ENCODE results near the gene CPXM1. TPM values are rescaled to one million over a fixed set of nuclear protein-coding genes. Genes with fewer than 3 reads are reported as not detected.
A peak's percentile ranks its signal among the peaks of the same experiment; 100 is the strongest.
"Not testable (repeated sequence)": the region's sequence is repeated elsewhere in the genome, so short reads cannot be mapped to it uniquely, and the experiment has no call there.

CPXM1 gene
- total RNA-seq, 1 donor from 2014 or later, result 1.5 TPM

GRCh38 chr20:2836035-2836434 lies 35.6 kb upstream of the CPXM1 start:
- Mint-ChIP-seq H3K27ac (no peak overlapping the region), H3K9me3 (peaks cover 3% of the 10 kb centered on the region), H3K27me3 (ENCODE audit: low read depth) (no peaks in the 10 kb centered on the region), H3K4me3 (ENCODE audit: low read depth) (no peak overlapping the region), H3K36me3 (ENCODE audit: low read depth) (peaks cover 15% of the 10 kb centered on the region), H3K4me1 (ENCODE audit: low read depth) (peaks cover 9% of the 10 kb centered on the region)
- DNase-seq (ENCODE audit: low spot score), result no peak
- intact Hi-C loops (cut with micrococcal nuclease), result no loop called here

GRCh38 chr20:2835331-2835796 lies 34.9 kb upstream of the CPXM1 start:
- Mint-ChIP-seq H3K9me3 (peaks cover 3% of the 10 kb centered on the region), H3K27me3 (ENCODE audit: low read depth) (no peaks in the 10 kb centered on the region), H3K27ac (no peak overlapping the region), H3K4me1 (ENCODE audit: low read depth) (peaks cover 9% of the 10 kb centered on the region), H3K36me3 (ENCODE audit: low read depth) (peaks cover 15% of the 10 kb centered on the region), H3K4me3 (ENCODE audit: low read depth) (no peak overlapping the region)
- intact Hi-C loops (cut with micrococcal nuclease), result no loop called here
- DNase-seq (ENCODE audit: low spot score), result no peak

- Mint-ChIP-seq H3K27me3 (ENCODE audit: low read depth) (peaks cover 4% of the 10 kb centered on the region), H3K36me3 (ENCODE audit: low read depth) (peaks cover 14% of the 10 kb centered on the region)
- intact Hi-C loops (cut with micrococcal nuclease), result no loop called here
Observed at GRCh38 chr20:2834401-2835110, 34.1 kb upstream of the CPXM1 start.

GRCh38 chr20:2833761-2834160 lies 33.3 kb upstream of the CPXM1 start:
- DNase-seq (ENCODE audit: low spot score), result no peak
- intact Hi-C loops (cut with micrococcal nuclease), result no loop called here
- H3K4me1 Mint-ChIP-seq (ENCODE audit: low read depth), result peaks cover 3% of the 10 kb centered on the region
- peaks cover 11% of the 10 kb centered on the region for H3K36me3 Mint-ChIP-seq (ENCODE audit: low read depth)
- H3K9me3 Mint-ChIP-seq, result no peaks in the 10 kb centered on the region
- no peak overlapping the region for H3K4me3 Mint-ChIP-seq (ENCODE audit: low read depth)
- no peak overlapping the region for H3K27ac Mint-ChIP-seq
- peaks cover 10% of the 10 kb centered on the region for H3K27me3 Mint-ChIP-seq (ENCODE audit: low read depth)

More at GRCh38 chr20:2834401-2835110, 34.1 kb upstream of the CPXM1 start:
- Mint-ChIP-seq H3K4me3 (ENCODE audit: low read depth) (no peak overlapping the region), H3K27ac (no peak overlapping the region), H3K4me1 (ENCODE audit: low read depth) (peaks cover 9% of the 10 kb centered on the region), H3K9me3 (peaks cover 3% of the 10 kb centered on the region)
- no peak for DNase-seq (ENCODE audit: low spot score)

GRCh38 chr20:2831206-2831605 lies 30.8 kb upstream of the CPXM1 start:
- H3K9me3 Mint-ChIP-seq, result not testable (repeated sequence)

GRCh38 chr20:2829376-2829775 lies 28.9 kb upstream of the CPXM1 start:
- Mint-ChIP-seq H3K36me3 (ENCODE audit: low read depth) (no peaks in the 10 kb centered on the region), H3K4me3 (ENCODE audit: low read depth) (no peak overlapping the region), H3K9me3 (no peaks in the 10 kb centered on the region), H3K27me3 (ENCODE audit: low read depth) (peaks cover 39% of the 10 kb centered on the region), H3K27ac (no peak overlapping the region), H3K4me1 (ENCODE audit: low read depth) (peaks cover 20% of the 10 kb centered on the region)
- intact Hi-C loops (cut with micrococcal nuclease), result no loop called here
- DNase-seq (ENCODE audit: low spot score), result no peak

More at GRCh38 chr20:2831206-2831605, 30.8 kb upstream of the CPXM1 start:
- Mint-ChIP-seq H3K27me3 (ENCODE audit: low read depth) (peaks cover 33% of the 10 kb centered on the region), H3K4me1 (ENCODE audit: low read depth) (peaks cover 14% of the 10 kb centered on the region)
- intact Hi-C loops (cut with micrococcal nuclease); H3K4me3 Mint-ChIP-seq (ENCODE audit: low read depth); H3K36me3 Mint-ChIP-seq (ENCODE audit: low read depth); DNase-seq (ENCODE audit: low spot score); H3K27ac Mint-ChIP-seq: not testable (repeated sequence)

- no peaks in the 10 kb centered on the region for H3K9me3 Mint-ChIP-seq
- DNase-seq (ENCODE audit: low spot score), result no peak
- H3K27ac Mint-ChIP-seq, result no peak overlapping the region
- H3K27me3 Mint-ChIP-seq (ENCODE audit: low read depth), result peaks cover 40% of the 10 kb centered on the region
- no peaks in the 10 kb centered on the region for H3K36me3 Mint-ChIP-seq (ENCODE audit: low read depth)
- H3K4me3 Mint-ChIP-seq (ENCODE audit: low read depth), result no peak overlapping the region
- intact Hi-C loops (cut with micrococcal nuclease), result no loop called here
- peaks cover 18% of the 10 kb centered on the region for H3K4me1 Mint-ChIP-seq (ENCODE audit: low read depth)
Observed at GRCh38 chr20:2826655-2827054, 26.2 kb upstream of the CPXM1 start.

- no peak overlapping the region for H3K27ac Mint-ChIP-seq
- H3K4me1 Mint-ChIP-seq (ENCODE audit: low read depth), result peaks cover 21% of the 10 kb centered on the region
- no peaks in the 10 kb centered on the region for H3K36me3 Mint-ChIP-seq (ENCODE audit: low read depth)
- intact Hi-C loops (cut with micrococcal nuclease), result no loop called here
- no peaks in the 10 kb centered on the region for H3K9me3 Mint-ChIP-seq
- H3K4me3 Mint-ChIP-seq (ENCODE audit: low read depth), result peak overlapping the region; percentile 52
- peaks cover 44% of the 10 kb centered on the region for H3K27me3 Mint-ChIP-seq (ENCODE audit: low read depth)
- DNase-seq (ENCODE audit: low spot score), result no peak
Observed at GRCh38 chr20:2825761-2826160, 25.3 kb upstream of the CPXM1 start.

- peaks cover 48% of the 10 kb centered on the region for H3K27me3 Mint-ChIP-seq (ENCODE audit: low read depth)
- no peaks in the 10 kb centered on the region for H3K36me3 Mint-ChIP-seq (ENCODE audit: low read depth)
- no peaks in the 10 kb centered on the region for H3K9me3 Mint-ChIP-seq
- no peak overlapping the region for H3K27ac Mint-ChIP-seq
- peak; percentile 56 for DNase-seq (ENCODE audit: low spot score)
- intact Hi-C loops (cut with micrococcal nuclease), result no loop called here
- peaks cover 21% of the 10 kb centered on the region for H3K4me1 Mint-ChIP-seq (ENCODE audit: low read depth)
- H3K4me3 Mint-ChIP-seq (ENCODE audit: low read depth), result no peak overlapping the region
Observed at GRCh38 chr20:2822073-2822472, 21.6 kb upstream of the CPXM1 start.

GRCh38 chr20:2820896-2821869 lies 20.8 kb upstream of the CPXM1 start:
- Mint-ChIP-seq H3K36me3 (ENCODE audit: low read depth) (no peaks in the 10 kb centered on the region), H3K27ac (no peak overlapping the region), H3K4me3 (ENCODE audit: low read depth) (peak overlapping the region; percentile 39), H3K27me3 (ENCODE audit: low read depth) (peaks cover 40% of the 10 kb centered on the region), H3K9me3 (no peaks in the 10 kb centered on the region), H3K4me1 (ENCODE audit: low read depth) (peaks cover 12% of the 10 kb centered on the region)
- intact Hi-C loops (cut with micrococcal nuclease), result no loop called here
- DNase-seq (ENCODE audit: low spot score), result no peak

GRCh38 chr20:2820084-2820895 lies 19.9 kb upstream of the CPXM1 start:
- Mint-ChIP-seq H3K4me1 (ENCODE audit: low read depth) (peaks cover 7% of the 10 kb centered on the region), H3K27ac (no peak overlapping the region), H3K27me3 (ENCODE audit: low read depth) (peaks cover 35% of the 10 kb centered on the region), H3K9me3 (no peaks in the 10 kb centered on the region), H3K36me3 (ENCODE audit: low read depth) (no peaks in the 10 kb centered on the region), H3K4me3 (ENCODE audit: low read depth) (no peak overlapping the region)
- intact Hi-C loops (cut with micrococcal nuclease), result no loop called here
- no peak for DNase-seq (ENCODE audit: low spot score)

- Mint-ChIP-seq H3K27me3 (ENCODE audit: low read depth) (peaks cover 49% of the 10 kb centered on the region), H3K36me3 (ENCODE audit: low read depth) (no peaks in the 10 kb centered on the region), H3K9me3 (peaks cover 4% of the 10 kb centered on the region), H3K27ac (no peak overlapping the region), H3K4me1 (ENCODE audit: low read depth) (peaks cover 7% of the 10 kb centered on the region), H3K4me3 (ENCODE audit: low read depth) (no peak overlapping the region)
- intact Hi-C loops (cut with micrococcal nuclease), result no loop called here
- DNase-seq (ENCODE audit: low spot score), result no peak
Observed at GRCh38 chr20:2817891-2818595, 17.6 kb upstream of the CPXM1 start.

Data from activated T-helper 2 cell treated with anti-CD3 and anti-CD28 coated beads, Interferon-gamma antibody, Interleukin-2, Interleukin-4, amounts not matched to agents 10 μg/mL and 5 μg/mL and 100 μg/mL, durations not matched to agents 14 hours and 24 hours and 36 hours (primary cell).